ENCODE results near the gene ARMC9.
"Not testable (repeated sequence)": the region's sequence is repeated elsewhere in the genome, so short reads cannot be mapped to it uniquely, and the experiment has no call there.

ARMC9 gene

GRCh38 chr2:231404183-231404578 lies 205.8 kb downstream of the ARMC9 start:
- DNase-seq (ENCODE audit: low spot score); in situ Hi-C loops (cut with MboI; ENCODE audit: low pct_unique_long_range_greater_than_20kb, low sequenced_read_pairs, unreplicated experiment): not testable (repeated sequence)

- peak; percentile 7 for DNase-seq (ENCODE audit: low spot score)
- peak; percentile 39 for TF ChIP-seq CTCF (IDR thresholded peaks at IDR 0.05; ENCODE audit: extremely low read depth, insufficient read depth, missing control alignments)
- in situ Hi-C loops (cut with MboI; ENCODE audit: low pct_unique_long_range_greater_than_20kb, low sequenced_read_pairs, unreplicated experiment) = not testable (repeated sequence)
Measured at GRCh38 chr2:231405601-231406367, 207.4 kb downstream of the ARMC9 start.

GRCh38 chr2:231407686-231408085 lies 209.3 kb downstream of the ARMC9 start:
- DNase-seq (ENCODE audit: low spot score); in situ Hi-C loops (cut with MboI; ENCODE audit: low pct_unique_long_range_greater_than_20kb, low sequenced_read_pairs, unreplicated experiment): not testable (repeated sequence)

GRCh38 chr2:231408304-231408703 lies 209.9 kb downstream of the ARMC9 start:
- in situ Hi-C loops (cut with MboI; ENCODE audit: low pct_unique_long_range_greater_than_20kb, low sequenced_read_pairs, unreplicated experiment); DNase-seq (ENCODE audit: low spot score): not testable (repeated sequence)

- in situ Hi-C loops (cut with MboI; ENCODE audit: low pct_unique_long_range_greater_than_20kb, low sequenced_read_pairs, unreplicated experiment) = loop anchor here (10.0 kb wide), 2 partner anchors 175 to 305 kb away; no protein-coding TSS in a partner anchor
- DNase-seq (ENCODE audit: low spot score) = no peak
- TF ChIP-seq CTCF (IDR thresholded peaks at IDR 0.05; ENCODE audit: extremely low read depth, insufficient read depth, missing control alignments) = no peak
Measured at GRCh38 chr2:231409776-231410175, 211.3 kb downstream of the ARMC9 start.

- TF ChIP-seq CTCF (IDR thresholded peaks at IDR 0.05; ENCODE audit: extremely low read depth, insufficient read depth, missing control alignments) = no peak
- DNase-seq (ENCODE audit: low spot score) = no peak
- in situ Hi-C loops (cut with MboI; ENCODE audit: low pct_unique_long_range_greater_than_20kb, low sequenced_read_pairs, unreplicated experiment) = loop anchor here (10.0 kb wide), 2 partner anchors 176 to 306 kb away; no protein-coding TSS in a partner anchor
Measured at GRCh38 chr2:231410293-231411004, 212.0 kb downstream of the ARMC9 start.

- TF ChIP-seq CTCF (IDR thresholded peaks at IDR 0.05; ENCODE audit: extremely low read depth, insufficient read depth, missing control alignments) = no peak
- DNase-seq (ENCODE audit: low spot score) = no peak
- in situ Hi-C loops (cut with MboI; ENCODE audit: low pct_unique_long_range_greater_than_20kb, low sequenced_read_pairs, unreplicated experiment) = loop anchor here (10.0 kb wide), 2 partner anchors 176 to 306 kb away; no protein-coding TSS in a partner anchor
Measured at GRCh38 chr2:231411237-231411636, 212.8 kb downstream of the ARMC9 start.
